HFFc6 (cell line): Measurements from ENCODE around the gene CAB39. TPM values are rescaled to one million over a fixed set of nuclear protein-coding genes. Genes with fewer than 3 reads are reported as not detected.
A peak's percentile ranks its signal among the peaks of the same experiment; 100 is the strongest.

Experiments used
- DNase-seq: peaks from one replicate; pipeline ENCODE4 v3.0.0-alpha.2; 2018
- H3K27ac Mint-ChIP-seq: 2 replicates; pipeline ENCODE4 v1.8.0; 2020; ENCODE audit warnings: mild to moderate bottlenecking, mixed read lengths
- H3K27me3 Mint-ChIP-seq: 2 replicates; pipeline ENCODE4 v1.8.0; 2021; ENCODE audit warnings: mild to moderate bottlenecking, moderate library complexity, mixed read lengths; ENCODE audit not compliant: insufficient read depth
- H3K36me3 Mint-ChIP-seq: 2 replicates; pipeline ENCODE4 v1.8.0; 2021; ENCODE audit warnings: low read depth, mixed read lengths
- H3K4me1 Mint-ChIP-seq: 2 replicates; pipeline ENCODE4 v1.8.0; 2020; ENCODE audit warnings: low read depth, mixed read lengths
- H3K4me3 Mint-ChIP-seq: 2 replicates; pipeline ENCODE4 v1.8.0; 2020; ENCODE audit warnings: mild to moderate bottlenecking, moderate library complexity, mixed read lengths
- H3K9me3 Mint-ChIP-seq: 2 replicates; pipeline ENCODE4 v1.8.0; 2020; ENCODE audit warnings: mild to moderate bottlenecking, mixed read lengths
- long read RNA-seq: library from polyadenylated mRNA; unstranded; transcript quantifications from one replicate; pipeline ENCODE4 v2.0.0, GENCODE V29; 2019
- total RNA-seq, 6 experiments: library from RNA; stranded (reverse); fragmentation: NEBNext Ultra II Directional; extraction: Animal tissue kit (Norgen Biotek cat#: 25700); gene quantifications; 2 replicates in 1 of 6; 3 replicates in 5 of 6; pipeline ENCODE4 v1.2.3, GENCODE V29; 2021
- TF ChIP-seq, protein P1 (sequence below): fragments of 200-600 bp; sonication (generic); IDR thresholded peaks from 2 replicates; pipeline ENCODE4 v1.5.0; 2021; ENCODE audit warnings: antibody characterized with exemption, mild to moderate bottlenecking

The CAB39 gene
- total RNA-seq, result 10 to 100 TPM; 50.5 to 60.5 (median 55.4) TPM
- long read RNA-seq, partial matches to known transcripts, result 2 of 15 reads
- long read RNA-seq, other reads (novel, unspliced or antisense), result 9 of 15 reads

GRCh38 chr2:230712443-230713330 is at the start of gene CAB39:
Gene CAB39 (plus strand): TSS chr2:230712842. CDS start chr2:230760002, 47,160 bp downstream.
- Mint-ChIP-seq H3K36me3 (peaks cover 21% of the 10 kb centered on the region), H3K4me3 (peak within 1 kb of the TSS; percentile 98), H3K9me3 (no peaks in the 10 kb centered on the region), H3K27ac (peak within 1 kb of the TSS; percentile 88), H3K4me1 (peaks cover 32% of the 10 kb centered on the region), H3K27me3 (peaks cover 2% of the 10 kb centered on the region)
- DNase-seq, result peak; percentile 67
- TF ChIP-seq, protein P1, sequence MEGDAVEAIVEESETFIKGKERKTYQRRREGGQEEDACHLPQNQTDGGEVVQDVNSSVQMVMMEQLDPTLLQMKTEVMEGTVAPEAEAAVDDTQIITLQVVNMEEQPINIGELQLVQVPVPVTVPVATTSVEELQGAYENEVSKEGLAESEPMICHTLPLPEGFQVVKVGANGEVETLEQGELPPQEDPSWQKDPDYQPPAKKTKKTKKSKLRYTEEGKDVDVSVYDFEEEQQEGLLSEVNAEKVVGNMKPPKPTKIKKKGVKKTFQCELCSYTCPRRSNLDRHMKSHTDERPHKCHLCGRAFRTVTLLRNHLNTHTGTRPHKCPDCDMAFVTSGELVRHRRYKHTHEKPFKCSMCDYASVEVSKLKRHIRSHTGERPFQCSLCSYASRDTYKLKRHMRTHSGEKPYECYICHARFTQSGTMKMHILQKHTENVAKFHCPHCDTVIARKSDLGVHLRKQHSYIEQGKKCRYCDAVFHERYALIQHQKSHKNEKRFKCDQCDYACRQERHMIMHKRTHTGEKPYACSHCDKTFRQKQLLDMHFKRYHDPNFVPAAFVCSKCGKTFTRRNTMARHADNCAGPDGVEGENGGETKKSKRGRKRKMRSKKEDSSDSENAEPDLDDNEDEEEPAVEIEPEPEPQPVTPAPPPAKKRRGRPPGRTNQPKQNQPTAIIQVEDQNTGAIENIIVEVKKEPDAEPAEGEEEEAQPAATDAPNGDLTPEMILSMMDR, result peak; percentile 87

- Mint-ChIP-seq H3K27me3 (no peaks in the 10 kb centered on the region; the same call in 1 of the 2 replicates), H3K4me1 (peaks cover 44% of the 10 kb centered on the region), H3K9me3 (no peaks in the 10 kb centered on the region), H3K4me3 (no peak overlapping the region), H3K36me3 (no peaks in the 10 kb centered on the region), H3K27ac (no peak overlapping the region)
- DNase-seq, result no peak
- TF ChIP-seq, protein P1, result no peak
These were observed 48.5 kb upstream of the CAB39 start for GRCh38 chr2:230664128-230664527.

GRCh38 chr2:230664844-230665243 is 47.8 kb upstream of the CAB39 start:
- H3K4me1 Mint-ChIP-seq, result peaks cover 51% of the 10 kb centered on the region
- H3K27ac Mint-ChIP-seq, result 0 out of 2 replicates have a peak overlapping the region, but pooled peaks have one; percentile 2
- H3K27me3 Mint-ChIP-seq, result no peaks in the 10 kb centered on the region; the same call in 1 of the 2 replicates
- no peak overlapping the region for H3K4me3 Mint-ChIP-seq
- no peak for DNase-seq
- no peaks in the 10 kb centered on the region for H3K9me3 Mint-ChIP-seq
- TF ChIP-seq, protein P1, result no peak
- no peaks in the 10 kb centered on the region; the same call in 1 of the 2 replicates for H3K36me3 Mint-ChIP-seq

- Mint-ChIP-seq H3K36me3 (no peaks in the 10 kb centered on the region; the same call in 1 of the 2 replicates), H3K27me3 (no peaks in the 10 kb centered on the region; the same call in 1 of the 2 replicates), H3K4me1 (peaks cover 54% of the 10 kb centered on the region), H3K4me3 (no peak overlapping the region), H3K27ac (0 out of 2 replicates have a peak overlapping the region, but pooled peaks have one; percentile 2), H3K9me3 (no peaks in the 10 kb centered on the region)
- no peak for DNase-seq
- TF ChIP-seq, protein P1, result no peak
These were observed 47.4 kb upstream of the CAB39 start for GRCh38 chr2:230665263-230665691.

DNA sequence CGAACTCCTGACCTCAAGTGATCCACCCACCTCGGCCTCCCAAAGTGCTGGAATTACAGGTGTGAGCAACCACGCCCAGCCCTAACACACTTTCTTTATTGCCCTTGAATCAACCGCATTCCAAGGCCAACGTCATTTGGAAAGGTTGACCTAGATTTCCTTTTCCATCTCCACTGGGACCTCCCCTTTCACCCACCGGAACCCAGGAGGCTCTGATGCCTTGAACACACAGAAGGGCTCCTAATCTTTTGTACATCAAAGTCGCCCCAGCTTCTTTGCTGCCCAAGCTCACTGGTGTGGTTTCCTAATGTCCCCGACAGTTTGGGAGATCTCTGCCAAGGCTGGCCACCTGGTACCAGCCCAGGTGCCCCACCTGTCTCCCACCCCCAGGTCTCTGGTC is 46.2 kb upstream of the CAB39 start:
- peak overlapping the region; percentile 91 for H3K27ac Mint-ChIP-seq
- TF ChIP-seq, protein P1, result no peak
- H3K27me3 Mint-ChIP-seq, result no peaks in the 10 kb centered on the region; the same call in 1 of the 2 replicates
- peaks cover 62% of the 10 kb centered on the region for H3K4me1 Mint-ChIP-seq
- DNase-seq, result no peak
- no peak overlapping the region for H3K4me3 Mint-ChIP-seq
- H3K9me3 Mint-ChIP-seq, result peaks cover 6% of the 10 kb centered on the region
- no peaks in the 10 kb centered on the region; the same call in 1 of the 2 replicates for H3K36me3 Mint-ChIP-seq
